GM12874 (cell line): Measurements from ENCODE around the gene EIPR1.
A peak's percentile ranks its signal among the peaks of the same experiment; 100 is the strongest.

Experiments used
- CTCF ChIP-seq: IDR thresholded peaks from 2 replicates; pipeline ENCODE4 v1.5.1; 2011; ENCODE audit warnings: low read depth, mild to moderate bottlenecking, control low read depth, low read length, moderate library complexity; ENCODE audit not compliant: insufficient read depth

The EIPR1 gene

GRCh38 chr2:3180082-3180908 lies 197.3 kb downstream of the EIPR1 start:
- TF ChIP-seq CTCF, result no peak

- no peak for TF ChIP-seq CTCF
Measured at GRCh38 chr2:3179626-3180025, 198.0 kb downstream of the EIPR1 start.

GRCh38 chr2:3179208-3179607 lies 198.4 kb downstream of the EIPR1 start:
- TF ChIP-seq CTCF, result peak; percentile 33; the same call in 1 of the 2 replicates

GRCh38 chr2:3178578-3179031 lies 199.0 kb downstream of the EIPR1 start:
- TF ChIP-seq CTCF, result no peak

GRCh38 chr2:3177891-3178577 lies 199.6 kb downstream of the EIPR1 start:
- TF ChIP-seq CTCF, result no peak

GRCh38 chr2:3176869-3177255 lies 200.8 kb downstream of the EIPR1 start:
- no peak for TF ChIP-seq CTCF

- TF ChIP-seq CTCF, result no peak
Measured at GRCh38 chr2:3176071-3176868, 201.3 kb downstream of the EIPR1 start.
